GM19035 (cell line): ENCODE results near the gene EXOC6B.
"Not testable (repeated sequence)": the region's sequence is repeated elsewhere in the genome, so short reads cannot be mapped to it uniquely, and the experiment has no call there.

Experiments used
- ATAC-seq: cut with Tn5 transposase; IDR thresholded peaks from one replicate; pipeline ENCODE4 v1.9.1; 2021; ENCODE audit not compliant: unreplicated experiment

EXOC6B gene

GRCh38 chr2:72555363-72555762 is 270.5 kb downstream of the EXOC6B start:
- not testable (repeated sequence) for ATAC-seq

GRCh38 chr2:72554910-72555309 is 270.9 kb downstream of the EXOC6B start:
- not testable (repeated sequence) for ATAC-seq

GRCh38 chr2:72554381-72554780 is 271.5 kb downstream of the EXOC6B start:
- ATAC-seq = no peak

- ATAC-seq = no peak
These were observed 277.6 kb downstream of the EXOC6B start for GRCh38 chr2:72548081-72548764.

GRCh38 chr2:72545790-72546189 is 280.0 kb downstream of the EXOC6B start:
- no peak for ATAC-seq

- ATAC-seq = no peak
These were observed 281.3 kb downstream of the EXOC6B start for GRCh38 chr2:72544554-72544953.

- no peak for ATAC-seq
These were observed 282.2 kb downstream of the EXOC6B start for GRCh38 chr2:72543497-72544216.

GRCh38 chr2:72539071-72539552 is 286.7 kb downstream of the EXOC6B start:
- ATAC-seq = no peak

DNA sequence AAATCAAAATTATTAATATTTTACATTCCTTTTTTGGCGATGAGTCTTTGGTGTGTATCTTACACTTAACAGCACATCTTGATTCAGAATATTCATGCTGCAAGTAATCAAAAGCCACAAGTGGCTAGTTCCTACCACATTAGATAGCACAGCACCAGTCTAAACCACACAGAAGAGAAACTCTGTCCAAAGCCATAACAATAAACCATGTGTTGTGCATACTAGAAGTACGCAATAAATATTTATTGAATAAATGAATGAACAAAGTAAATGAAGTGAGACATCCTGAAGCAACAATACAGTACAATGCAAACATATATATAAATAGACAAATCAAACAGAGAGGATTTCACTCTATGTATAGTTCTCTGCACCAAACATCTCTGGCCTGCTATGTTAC is 287.3 kb downstream of the EXOC6B start:
- no peak for ATAC-seq

- ATAC-seq = not testable (repeated sequence)
These were observed 290.2 kb downstream of the EXOC6B start for GRCh38 chr2:72535586-72535985.

DNA sequence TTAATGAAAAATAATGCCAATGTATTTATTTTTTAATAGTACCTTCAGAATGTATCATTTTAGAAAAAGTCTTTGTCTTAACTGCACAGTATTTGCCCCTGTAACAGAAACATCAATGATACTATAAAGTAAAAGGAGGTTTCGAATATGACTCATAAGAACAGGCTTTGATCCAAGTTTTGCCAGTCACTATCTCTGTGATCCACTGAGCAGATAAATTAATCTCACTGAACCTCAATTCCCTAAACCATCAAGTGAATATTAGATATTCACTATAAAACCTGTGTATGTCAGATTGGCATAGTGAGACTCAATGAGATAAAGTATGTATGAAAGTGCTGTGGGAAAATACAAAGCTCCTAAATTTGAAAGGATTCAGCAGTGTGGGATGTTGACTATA is 292.1 kb downstream of the EXOC6B start:
- ATAC-seq = no peak

DNA sequence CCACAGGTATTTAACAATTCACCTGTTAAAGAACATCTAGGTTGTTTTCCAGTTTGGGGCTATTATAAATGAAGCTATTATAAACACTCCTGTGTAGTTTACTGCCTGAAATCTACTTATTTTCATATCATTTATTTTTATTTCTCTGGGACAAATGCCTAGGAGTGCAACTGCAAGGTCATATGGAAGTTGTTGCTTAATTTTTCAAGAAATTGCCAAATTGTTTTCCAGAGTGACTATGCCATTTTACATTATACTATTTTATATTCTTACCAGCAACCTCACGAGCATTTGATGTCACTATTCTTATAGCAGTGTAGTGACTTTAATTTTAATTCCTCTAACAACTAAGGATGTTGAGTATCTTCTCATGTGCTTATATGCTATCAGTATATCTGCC is 298.4 kb downstream of the EXOC6B start:
- ATAC-seq = no peak

DNA sequence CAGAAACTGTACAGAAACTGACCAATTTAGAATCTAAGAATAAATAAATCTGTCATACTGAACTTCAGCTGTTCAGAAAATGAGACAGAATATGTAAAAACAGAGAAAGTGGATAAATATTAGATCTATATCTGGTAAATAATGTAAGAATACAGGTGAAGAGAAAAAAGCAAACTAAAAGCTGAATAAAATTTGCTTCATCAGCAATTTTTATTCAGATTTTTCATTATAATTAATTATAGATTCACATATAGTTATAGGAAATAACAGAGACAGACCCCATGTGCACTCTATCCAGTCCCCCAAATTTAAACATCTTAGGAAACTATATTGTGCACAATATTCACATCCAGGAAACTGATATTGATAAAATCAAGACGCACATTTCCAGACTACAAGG is 299.2 kb downstream of the EXOC6B start:
- ATAC-seq = no peak

DNA sequence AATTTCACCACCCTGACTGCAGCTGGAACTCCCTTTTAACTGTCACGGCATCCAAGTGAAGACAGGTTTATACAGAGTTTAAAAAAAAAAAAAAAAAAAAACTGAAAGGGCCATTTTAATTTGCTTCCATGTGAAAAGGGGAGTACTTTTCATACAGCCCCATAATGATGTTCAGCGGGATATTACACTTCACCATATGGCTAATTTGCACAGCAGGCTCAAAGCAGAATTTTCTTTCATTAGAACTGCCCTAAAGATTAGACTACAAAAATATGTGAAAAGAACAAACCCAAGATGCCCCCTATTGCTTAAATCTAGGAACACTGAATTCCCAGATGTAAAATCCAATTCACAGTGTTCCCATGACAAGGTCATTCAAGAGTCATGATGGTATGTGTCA is 301.8 kb downstream of the EXOC6B start:
- no peak for ATAC-seq

DNA sequence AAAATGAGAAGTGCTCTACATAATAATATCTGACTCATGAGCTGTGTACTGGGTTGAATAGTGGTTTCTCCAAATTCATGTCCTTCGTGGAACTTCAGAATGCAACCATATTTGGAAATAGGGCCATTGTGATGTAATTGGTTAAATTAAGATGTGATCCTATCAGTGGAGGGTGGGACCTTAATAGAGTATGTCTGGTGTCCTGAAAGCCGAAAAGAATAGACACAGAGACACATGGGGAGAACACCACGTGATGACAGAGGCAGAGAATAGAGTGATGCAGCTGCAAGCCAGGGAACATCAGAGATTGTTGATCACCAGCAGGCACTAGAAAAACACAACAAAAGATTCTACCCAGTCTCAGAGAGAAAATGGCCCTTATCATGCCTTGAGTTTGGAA is 310.1 kb downstream of the EXOC6B start:
- ATAC-seq = no peak

- no peak for ATAC-seq
These were observed 312.8 kb downstream of the EXOC6B start for GRCh38 chr2:72513011-72513410.

DNA sequence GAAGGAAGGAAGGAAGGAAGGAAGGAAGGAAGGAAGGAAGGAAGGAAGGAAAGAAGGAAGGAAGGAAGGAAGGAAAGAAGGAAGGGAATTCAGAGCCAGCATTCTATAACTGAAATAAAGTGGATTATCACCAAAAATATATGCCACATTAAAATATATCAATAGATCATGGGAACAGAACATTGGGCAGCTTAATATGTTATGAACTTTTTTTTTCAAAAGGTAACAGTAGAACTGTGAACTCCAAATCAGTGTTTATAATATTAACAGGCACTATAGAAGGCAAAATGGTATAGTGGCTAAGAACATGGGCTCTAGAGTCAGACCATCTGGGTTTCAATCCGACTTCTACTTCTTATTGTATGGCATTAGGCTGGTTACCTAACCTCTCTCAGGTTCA is 313.5 kb downstream of the EXOC6B start:
- ATAC-seq = no peak

DNA sequence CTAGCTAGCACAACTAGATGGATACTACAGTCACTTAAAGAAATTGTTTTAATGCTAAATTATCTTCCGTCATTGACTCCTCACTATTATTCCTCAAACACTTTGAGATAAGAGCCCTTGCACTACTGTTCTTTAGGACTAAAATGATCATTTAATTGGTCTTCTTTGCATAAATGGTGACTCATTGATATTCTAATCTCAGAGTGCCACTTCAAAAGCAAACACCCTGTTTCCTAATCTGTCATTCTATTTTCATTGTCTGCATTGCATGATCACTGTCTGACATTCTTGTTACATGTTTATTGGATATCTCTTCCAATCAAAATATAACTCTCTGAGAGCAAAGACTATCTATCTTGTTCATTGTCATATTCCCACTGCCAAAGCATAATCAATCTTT is 313.9 kb downstream of the EXOC6B start:
- no peak for ATAC-seq

DNA sequence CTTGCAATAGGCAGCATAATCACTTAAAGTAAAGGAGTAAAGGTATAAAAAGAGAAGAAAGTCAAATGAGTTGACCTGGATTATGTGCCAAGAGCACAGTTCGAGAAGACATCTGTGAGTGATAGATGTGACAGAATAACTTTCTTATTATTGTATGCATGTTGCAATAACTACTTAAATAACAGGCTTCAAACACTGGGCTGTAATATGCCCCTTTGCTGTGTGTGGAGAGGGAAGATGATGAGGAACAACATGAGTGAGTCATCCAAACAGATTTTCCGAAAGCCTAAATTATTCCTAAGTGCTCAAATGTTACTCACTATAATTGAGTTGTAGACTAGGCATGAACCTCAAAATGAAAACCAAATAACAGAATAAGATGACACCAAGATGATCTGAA is 328.1 kb downstream of the EXOC6B start:
- ATAC-seq = no peak

GRCh38 chr2:72496479-72496878 is 329.4 kb downstream of the EXOC6B start:
- no peak for ATAC-seq

DNA sequence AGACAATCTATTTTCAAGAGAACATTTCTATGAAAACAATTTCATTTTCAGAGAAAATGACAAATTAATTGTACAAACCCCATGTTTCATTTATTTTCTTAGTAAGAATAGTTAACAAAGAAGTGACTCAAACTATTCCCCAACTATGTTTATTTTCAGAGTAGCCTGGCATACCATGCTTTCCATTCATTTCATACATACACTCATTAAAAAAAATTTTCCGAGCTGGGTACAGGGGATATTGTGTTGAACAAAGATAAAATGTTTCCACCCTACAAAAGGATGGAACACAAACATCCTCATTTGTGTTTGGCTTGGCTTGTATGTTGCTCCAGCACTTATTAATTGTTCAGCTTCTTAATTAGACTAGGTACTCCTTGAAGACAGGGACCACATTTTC is 331.4 kb downstream of the EXOC6B start:
- no peak for ATAC-seq

DNA sequence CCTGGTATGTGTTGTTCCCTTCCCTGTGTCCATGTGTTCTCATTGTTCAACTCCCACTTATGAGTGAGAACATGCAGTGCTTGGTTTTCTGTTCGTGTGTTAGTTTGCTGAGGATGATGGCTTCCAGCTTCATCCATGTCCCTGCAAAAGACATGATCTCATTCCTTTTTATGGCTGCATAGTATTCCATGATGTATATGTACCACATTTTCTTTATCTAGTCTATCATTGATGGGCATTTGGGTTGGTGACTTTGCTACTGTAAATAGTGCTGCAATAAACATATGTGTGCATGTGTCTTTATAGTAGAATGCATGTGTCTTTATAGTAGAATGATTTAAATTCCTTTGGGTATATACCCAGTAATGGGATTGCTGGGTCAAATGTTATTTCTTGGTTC is 341.2 kb downstream of the EXOC6B start:
- not testable (repeated sequence) for ATAC-seq

DNA sequence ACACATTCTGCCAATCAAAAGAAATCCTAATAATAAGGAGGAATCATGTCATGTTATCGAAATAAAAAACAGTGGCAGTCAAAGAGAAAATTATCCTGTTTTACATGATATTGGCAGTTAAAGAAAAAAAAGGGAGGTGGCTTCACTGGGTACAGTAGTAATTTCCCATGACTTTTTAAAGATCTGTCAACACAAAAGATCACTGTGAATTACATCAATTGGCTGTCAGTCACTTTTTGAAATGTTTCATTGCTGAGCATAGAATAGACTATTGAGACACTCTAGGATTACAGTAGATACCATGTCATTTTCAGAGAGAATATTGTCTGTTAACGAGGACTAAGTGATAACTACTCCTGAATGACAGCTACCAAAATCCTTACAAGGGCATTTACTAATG is 342.5 kb downstream of the EXOC6B start:
- ATAC-seq = no peak
